Measurements from ENCODE around the gene MKNK1. TPM values are rescaled to one million over a fixed set of nuclear protein-coding genes. Genes with fewer than 3 reads are reported as not detected.
A peak's percentile ranks its signal among the peaks of the same experiment; 100 is the strongest.
"Not testable (repeated sequence)": the region's sequence is repeated elsewhere in the genome, so short reads cannot be mapped to it uniquely, and the experiment has no call there.

MKNK1 gene
- polyA plus RNA-seq (2012; ENCODE audit: low read depth, missing spikeins): 19.7 TPM

DNA sequence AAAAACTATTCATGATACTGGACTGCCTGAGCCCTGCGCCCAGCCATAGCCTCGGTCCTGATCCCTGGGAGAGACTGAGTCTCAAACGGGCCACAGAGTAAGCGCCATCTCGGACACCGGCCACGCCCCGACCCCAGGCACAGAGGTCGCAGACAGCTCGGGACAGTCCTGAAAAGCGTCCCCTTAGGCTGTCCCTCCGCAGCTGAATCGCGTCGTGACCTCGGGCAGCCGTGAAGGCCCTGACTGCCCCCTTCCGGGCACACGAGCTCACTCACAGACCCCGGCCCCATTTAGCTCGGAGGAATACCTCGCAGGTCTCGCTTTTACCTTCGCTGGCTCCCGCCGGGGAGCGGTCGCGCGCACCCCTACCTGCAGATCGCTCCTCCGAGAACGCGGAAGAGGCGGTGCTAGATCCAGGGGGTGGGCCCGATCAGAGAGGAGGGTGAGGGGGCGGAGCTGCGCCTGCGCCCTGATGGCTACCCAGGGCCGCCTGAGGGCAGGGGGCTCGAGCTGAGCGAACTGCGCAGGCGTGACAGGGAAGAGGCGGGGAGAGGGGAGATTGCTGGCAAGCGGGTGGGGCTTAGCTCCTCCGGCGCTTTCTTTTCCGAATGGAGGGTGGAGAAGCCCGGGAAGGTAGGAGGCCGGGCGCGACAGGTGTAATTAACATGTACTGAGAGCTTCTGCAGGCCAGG is at the start of gene MKNK1:
MKNK1 (minus strand) TSS at position 411 of the 692 bp plus-strand sequence. CDS start 20,941 bp downstream, outside the sequence.
- DNase-seq (ENCODE audit: insufficient read length, low spot score) (peak; percentile 98), FAIRE-seq (peak; percentile 99)
- TF ChIP-seq SPI1 (IDR thresholded peaks at IDR 0.05; ENCODE audit: low read depth, low read length): 0 out of 2 replicates have a peak, but pooled peaks have one; percentile 7
- peak; percentile 78 for TF ChIP-seq POLR2A (IDR thresholded peaks at IDR 0.05; ENCODE audit: low read depth, low read length)
- TF ChIP-seq PAX5 (IDR thresholded peaks at IDR 0.05; ENCODE audit: insufficient read depth, low read length, severe bottlenecking): no peak
- peak; percentile 79 for TF ChIP-seq POLR2AphosphoS5 (IDR thresholded peaks at IDR 0.05; ENCODE audit: low read depth, low read length)
- peak; percentile 52; the same call in 1 of the 2 replicates for TF ChIP-seq POU2F2 (IDR thresholded peaks at IDR 0.05; ENCODE audit: low read depth, low read length)
- TF ChIP-seq TAF1 (IDR thresholded peaks at IDR 0.05; ENCODE audit: low read depth, low read length): no peak

- no peak for DNase-seq (ENCODE audit: insufficient read length, low spot score)
- TF ChIP-seq POLR2A (IDR thresholded peaks at IDR 0.05; ENCODE audit: low read depth, low read length) (no peak), POU2F2 (IDR thresholded peaks at IDR 0.05; ENCODE audit: low read depth, low read length) (no peak), SPI1 (IDR thresholded peaks at IDR 0.05; ENCODE audit: low read depth, low read length) (no peak), PAX5 (IDR thresholded peaks at IDR 0.05; ENCODE audit: insufficient read depth, low read length, severe bottlenecking) (no peak), POLR2AphosphoS5 (IDR thresholded peaks at IDR 0.05; ENCODE audit: low read depth, low read length) (no peak), TAF1 (IDR thresholded peaks at IDR 0.05; ENCODE audit: low read depth, low read length) (no peak)
- FAIRE-seq: no peak
Measured at GRCh38 chr1:46653405-46653958, 49.4 kb upstream of the MKNK1 start.

GRCh38 chr1:46652321-46653100 is 48.4 kb upstream of the MKNK1 start:
- FAIRE-seq (no peak), DNase-seq (ENCODE audit: insufficient read length, low spot score) (no peak)
- TF ChIP-seq POLR2AphosphoS5 (IDR thresholded peaks at IDR 0.05; ENCODE audit: low read depth, low read length) (no peak), POU2F2 (IDR thresholded peaks at IDR 0.05; ENCODE audit: low read depth, low read length) (no peak), POLR2A (IDR thresholded peaks at IDR 0.05; ENCODE audit: low read depth, low read length) (no peak), SPI1 (IDR thresholded peaks at IDR 0.05; ENCODE audit: low read depth, low read length) (no peak), TAF1 (IDR thresholded peaks at IDR 0.05; ENCODE audit: low read depth, low read length) (no peak), PAX5 (IDR thresholded peaks at IDR 0.05; ENCODE audit: insufficient read depth, low read length, severe bottlenecking) (no peak)

GRCh38 chr1:46651152-46651551 is 47.1 kb upstream of the MKNK1 start:
- not testable (repeated sequence) for FAIRE-seq; DNase-seq (ENCODE audit: insufficient read length, low spot score)

- no peak for FAIRE-seq
- DNase-seq (ENCODE audit: insufficient read length, low spot score): no peak
- TF ChIP-seq TAF1 (IDR thresholded peaks at IDR 0.05; ENCODE audit: low read depth, low read length): no peak
- no peak for TF ChIP-seq POLR2A (IDR thresholded peaks at IDR 0.05; ENCODE audit: low read depth, low read length)
- no peak for TF ChIP-seq POLR2AphosphoS5 (IDR thresholded peaks at IDR 0.05; ENCODE audit: low read depth, low read length)
- no peak for TF ChIP-seq SPI1 (IDR thresholded peaks at IDR 0.05; ENCODE audit: low read depth, low read length)
- TF ChIP-seq PAX5 (IDR thresholded peaks at IDR 0.05; ENCODE audit: insufficient read depth, low read length, severe bottlenecking): no peak
- TF ChIP-seq POU2F2 (IDR thresholded peaks at IDR 0.05; ENCODE audit: low read depth, low read length): no peak
Measured at GRCh38 chr1:46650491-46650890, 46.4 kb upstream of the MKNK1 start.

DNA sequence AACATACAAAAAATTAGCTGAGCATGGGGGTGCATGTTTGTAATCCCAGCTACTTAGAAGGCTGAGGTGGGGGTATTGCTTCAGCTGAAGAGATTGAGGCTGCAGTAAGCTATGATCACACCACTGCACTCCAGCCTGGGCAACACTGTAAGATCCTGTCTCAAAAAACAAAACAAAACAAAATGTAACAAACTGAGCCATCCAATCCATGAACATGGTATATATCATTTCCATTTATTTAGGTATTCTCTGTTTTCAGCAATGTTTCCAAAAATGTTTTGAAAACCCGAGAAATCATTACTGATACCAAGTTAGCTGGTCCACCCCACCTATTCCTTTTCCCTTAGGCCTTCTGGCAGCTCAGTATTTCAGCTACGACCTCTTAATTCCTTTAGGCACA is 45.7 kb upstream of the MKNK1 start:
- DNase-seq (ENCODE audit: insufficient read length, low spot score): no peak
- TF ChIP-seq SPI1 (IDR thresholded peaks at IDR 0.05; ENCODE audit: low read depth, low read length) (no peak), TAF1 (IDR thresholded peaks at IDR 0.05; ENCODE audit: low read depth, low read length) (no peak), POU2F2 (IDR thresholded peaks at IDR 0.05; ENCODE audit: low read depth, low read length) (no peak), POLR2A (IDR thresholded peaks at IDR 0.05; ENCODE audit: low read depth, low read length) (no peak), POLR2AphosphoS5 (IDR thresholded peaks at IDR 0.05; ENCODE audit: low read depth, low read length) (no peak), PAX5 (IDR thresholded peaks at IDR 0.05; ENCODE audit: insufficient read depth, low read length, severe bottlenecking) (no peak)
- FAIRE-seq: no peak

DNA sequence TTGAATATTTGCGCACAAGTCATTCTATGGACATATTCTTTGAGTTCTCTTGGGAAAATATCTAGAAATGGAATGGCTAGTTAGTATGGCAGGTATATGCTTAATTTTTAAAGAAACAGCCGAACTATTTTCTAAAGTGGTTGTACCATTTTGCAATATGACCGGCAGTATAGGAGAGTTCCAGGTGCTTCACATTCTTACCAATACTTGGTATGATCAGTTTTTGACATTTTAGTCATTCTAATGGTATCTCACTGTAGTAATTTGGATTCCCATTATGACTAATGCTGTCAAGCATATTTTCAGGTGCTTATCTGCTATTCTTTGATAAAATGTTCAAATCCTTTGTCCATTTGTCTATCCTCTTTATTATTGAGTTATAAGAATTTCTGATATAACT is 43.5 kb upstream of the MKNK1 start:
- DNase-seq (ENCODE audit: insufficient read length, low spot score) (no peak), FAIRE-seq (no peak)
- TF ChIP-seq PAX5 (IDR thresholded peaks at IDR 0.05; ENCODE audit: insufficient read depth, low read length, severe bottlenecking): no peak
- no peak for TF ChIP-seq SPI1 (IDR thresholded peaks at IDR 0.05; ENCODE audit: low read depth, low read length)
- no peak for TF ChIP-seq POU2F2 (IDR thresholded peaks at IDR 0.05; ENCODE audit: low read depth, low read length)
- TF ChIP-seq POLR2AphosphoS5 (IDR thresholded peaks at IDR 0.05; ENCODE audit: low read depth, low read length): no peak
- no peak for TF ChIP-seq POLR2A (IDR thresholded peaks at IDR 0.05; ENCODE audit: low read depth, low read length)

- no peak for DNase-seq (ENCODE audit: insufficient read length, low spot score)
- TF ChIP-seq TAF1 (IDR thresholded peaks at IDR 0.05; ENCODE audit: low read depth, low read length) (no peak), POLR2A (IDR thresholded peaks at IDR 0.05; ENCODE audit: low read depth, low read length) (no peak), POU2F2 (IDR thresholded peaks at IDR 0.05; ENCODE audit: low read depth, low read length) (no peak), PAX5 (IDR thresholded peaks at IDR 0.05; ENCODE audit: insufficient read depth, low read length, severe bottlenecking) (no peak), POLR2AphosphoS5 (IDR thresholded peaks at IDR 0.05; ENCODE audit: low read depth, low read length) (no peak), SPI1 (IDR thresholded peaks at IDR 0.05; ENCODE audit: low read depth, low read length) (no peak)
- FAIRE-seq: no peak
Measured at GRCh38 chr1:46646844-46647243, 42.8 kb upstream of the MKNK1 start.

DNA sequence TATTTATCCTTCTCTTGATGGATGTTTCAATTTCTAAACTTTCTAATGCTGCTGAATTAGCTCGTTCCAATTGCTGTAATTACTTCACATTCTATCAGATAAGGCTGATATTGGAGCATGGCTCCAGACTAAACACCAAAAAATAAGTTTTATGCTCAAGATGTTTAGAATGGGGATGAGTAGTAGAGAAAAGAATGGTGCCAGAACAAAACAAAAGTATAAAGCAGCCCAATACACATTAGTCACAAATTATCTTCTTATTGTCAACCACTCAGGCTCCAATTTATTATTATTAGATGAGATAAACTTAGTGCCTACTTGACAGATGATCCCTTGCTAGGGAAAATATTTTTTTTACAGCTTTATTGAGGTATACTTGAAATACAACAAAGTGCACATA is 42.3 kb upstream of the MKNK1 start:
- DNase-seq (ENCODE audit: insufficient read length, low spot score) (no peak), FAIRE-seq (no peak)
- no peak for TF ChIP-seq POLR2AphosphoS5 (IDR thresholded peaks at IDR 0.05; ENCODE audit: low read depth, low read length)
- TF ChIP-seq POLR2A (IDR thresholded peaks at IDR 0.05; ENCODE audit: low read depth, low read length): no peak
- no peak for TF ChIP-seq POU2F2 (IDR thresholded peaks at IDR 0.05; ENCODE audit: low read depth, low read length)
- TF ChIP-seq SPI1 (IDR thresholded peaks at IDR 0.05; ENCODE audit: low read depth, low read length): no peak
- TF ChIP-seq TAF1 (IDR thresholded peaks at IDR 0.05; ENCODE audit: low read depth, low read length): no peak
- no peak for TF ChIP-seq PAX5 (IDR thresholded peaks at IDR 0.05; ENCODE audit: insufficient read depth, low read length, severe bottlenecking)
